CD14-positive monocyte (primary cell): Measurements from ENCODE around the gene NAP1L4. TPM values are rescaled to one million over a fixed set of nuclear protein-coding genes. Genes with fewer than 3 reads are reported as not detected.

Source experiments
- DNase-seq, 3 donors: peaks; one replicate each; pipeline ENCODE4 v3.0.0-alpha.2; 2011 to 2022
- H2AFZ ChIP-seq: 2 replicates; pipeline ENCODE4 v1.6.0; 2012; ENCODE audit warnings: mild to moderate bottlenecking, low read depth, low read length, inconsistent platforms; ENCODE audit not compliant: insufficient read depth, poor library complexity, severe bottlenecking
- H3K27ac ChIP-seq, 2 donors: 1 replicate in 1 of 2; 2 replicates in 1 of 2; pipeline ENCODE4 v1.5.1; 2012 to 2013; ENCODE audit warnings: low read length in 2 of 2, control low read depth in 1 of 2, inconsistent platforms in 1 of 2, low read depth in 1 of 2, mild to moderate bottlenecking in 1 of 2
- H3K27me3 ChIP-seq, 2 donors: one replicate each; pipeline versions ENCODE4 v1.6.0 to v1.6.1; 2011 to 2013; ENCODE audit warnings: low read length in 2 of 2; ENCODE audit not compliant: control insufficient read depth in 2 of 2, insufficient read depth in 2 of 2
- H3K36me3 ChIP-seq, 2 donors: replicated peaks in 1 of 2; 1 replicate in 1 of 2; 2 replicates in 1 of 2; pipeline versions ENCODE4 v1.5.1 to v1.6.1; 2012 to 2013; ENCODE audit warnings: low read length in 2 of 2, control low read depth in 1 of 2, inconsistent platforms in 1 of 2, mild to moderate bottlenecking in 1 of 2; ENCODE audit not compliant: insufficient read depth in 2 of 2, control insufficient read depth in 1 of 2
- H3K4me1 ChIP-seq, 2 donors: 1 replicate in 1 of 2; 2 replicates in 1 of 2; pipeline versions ENCODE4 v1.5.1 to v1.6.1; 2012 to 2013; ENCODE audit warnings: low read length in 2 of 2, control low read depth in 1 of 2, inconsistent platforms in 1 of 2, mild to moderate bottlenecking in 1 of 2, moderate library complexity in 1 of 2; ENCODE audit not compliant: insufficient read depth in 2 of 2, control insufficient read depth in 1 of 2
- H3K4me2 ChIP-seq: replicated peaks from 2 replicates; pipeline ENCODE3; 2012; ENCODE audit warnings: low read length, moderate library complexity, mild to moderate bottlenecking; ENCODE audit not compliant: poor library complexity, severe bottlenecking; ENCODE audit errors: extremely low read depth
- H3K4me3 ChIP-seq, 3 experiments: fragments of 200-600 bp in 1 of 3; sonication (generic) in 1 of 3; replicated peaks in 1 of 3; 1 replicate in 2 of 3; 2 replicates in 1 of 3; pipeline ENCODE4 v1.5.1; 2011 to 2013; ENCODE audit warnings: low read length in 3 of 3, mild to moderate bottlenecking in 3 of 3, control low read depth in 2 of 3, low read depth in 2 of 3, inconsistent platforms in 1 of 3, moderate library complexity in 1 of 3
- H3K79me2 ChIP-seq: 2 replicates; pipeline ENCODE4 v1.6.0; 2012; ENCODE audit warnings: mild to moderate bottlenecking, control low read depth, inconsistent platforms, low read length, moderate library complexity; ENCODE audit not compliant: insufficient read depth
- H3K9ac ChIP-seq: 2 replicates; pipeline ENCODE4 v1.6.0; 2017; ENCODE audit warnings: low read length, mild to moderate bottlenecking; ENCODE audit not compliant: insufficient read depth, poor library complexity, severe bottlenecking
- H3K9me3 ChIP-seq, 2 donors: replicated peaks in 1 of 2; 1 replicate in 1 of 2; 2 replicates in 1 of 2; pipeline versions ENCODE4 v1.5.1 to v1.6.1; 2012 to 2013; ENCODE audit warnings: low read length in 2 of 2, control low read depth in 1 of 2; ENCODE audit not compliant: control insufficient read depth in 1 of 2, insufficient read depth in 1 of 2
- H4K20me1 ChIP-seq: 2 replicates; pipeline ENCODE4 v1.6.0; 2012; ENCODE audit warnings: mild to moderate bottlenecking, low read length, control low read depth, moderate library complexity; ENCODE audit not compliant: insufficient read depth
- H3K27ac Mint-ChIP-seq, 7 donors: one replicate each; pipeline ENCODE4 v1.8.0; 2020; ENCODE audit warnings: mild to moderate bottlenecking in 7 of 7, mixed read lengths in 7 of 7, moderate library complexity in 6 of 7, inconsistent platforms in 2 of 7
- H3K27me3 Mint-ChIP-seq, 3 donors: one replicate each; pipeline ENCODE4 v1.8.0; 2021 to 2022; ENCODE audit warnings: low read depth in 3 of 3, mild to moderate bottlenecking in 3 of 3, mixed read lengths in 3 of 3, moderate library complexity in 3 of 3, inconsistent platforms in 1 of 3
- H3K36me3 Mint-ChIP-seq, 2 donors: one replicate each; pipeline ENCODE4 v1.8.0; 2020; ENCODE audit warnings: mixed read lengths in 2 of 2, inconsistent platforms in 1 of 2, mild to moderate bottlenecking in 1 of 2
- H3K4me1 Mint-ChIP-seq: one replicate; pipeline ENCODE4 v1.8.0; 2020; ENCODE audit warnings: mild to moderate bottlenecking, mixed read lengths
- H3K4me3 Mint-ChIP-seq, 2 donors: one replicate each; pipeline ENCODE4 v1.8.0; 2020; ENCODE audit warnings: mild to moderate bottlenecking in 2 of 2, mixed read lengths in 2 of 2, moderate library complexity in 1 of 2
- H3K9me3 Mint-ChIP-seq, 7 donors: one replicate each; pipeline ENCODE4 v1.8.0; 2020 to 2022; ENCODE audit warnings: mixed read lengths in 7 of 7, mild to moderate bottlenecking in 6 of 7, moderate library complexity in 6 of 7, inconsistent platforms in 2 of 7
- CTCF ChIP-seq: fragments of 200-600 bp; IDR thresholded peaks from one replicate; pipeline ENCODE4 v1.8.0; 2022; ENCODE audit warnings: antibody characterized with exemption, mild to moderate bottlenecking
- WGBS: methylation state at CpG from one replicate; pipeline ENCODE4 v1.1.5; 2013; ENCODE audit warnings: missing lambda C conversion rate; ENCODE audit not compliant: insufficient coverage; 5-methylcytosine and 5-hydroxymethylcytosine counted together
- intact Hi-C, 2 donors: fragments of 100-400 bp; cut with micrococcal nuclease; formaldehyde crosslinking; loops; one replicate each; pipeline versions ENCODE4 v1.15.0 to v1.15.1; 2023
- polyA plus RNA-seq, 3 donors: library from polyadenylated mRNA; depleted of rRNA in 1 of 3; unstranded in 2 of 3; stranded (reverse) in 1 of 3; fragments of 300-500 nt in 2 of 3; fragments of >200 nt in 1 of 3; fragmentation: Illumina TruSeq in 2 of 3; gene quantifications; 1 replicate in 2 of 3; 2 replicates in 1 of 3; pipeline ENCODE4 v1.2.3, GENCODE V29; 2012 to 2021

NAP1L4 gene
- polyA plus RNA-seq, 3 donors, result 42.1 to 44.9 (median 44.9) TPM

GRCh38 chr11:2910401-2910955, 81.7 kb downstream of the NAP1L4 start:
- peaks cover 0 to 4% of the 10 kb centered on the region in 2 donors for H3K9me3 ChIP-seq
- H3K27me3 ChIP-seq, result peaks cover 0 to 3% of the 10 kb centered on the region in 2 donors
- intact Hi-C loops, result no loop called here
- H3K36me3 Mint-ChIP-seq, result peaks cover 13 to 43% of the 10 kb centered on the region in 2 donors
- H3K4me2 ChIP-seq, result no peak overlapping the region
- no peaks in the 10 kb centered on the region for H3K79me2 ChIP-seq
- H3K9ac ChIP-seq, result no peak overlapping the region
- no peak overlapping the region for H3K27ac Mint-ChIP-seq
- no peak overlapping the region for H3K4me3 Mint-ChIP-seq
- DNase-seq, result no peak
- no peak overlapping the region for H2AFZ ChIP-seq
- peaks cover 19% of the 10 kb centered on the region for H4K20me1 ChIP-seq
- WGBS, result 87% methylated on average over 13 of the region's 13 CpGs
- H3K4me3 ChIP-seq, result no peak overlapping the region
- H3K4me1 ChIP-seq, result no peaks in the 10 kb centered on the region
- peaks cover 2 to 10% (median 8%) of the 10 kb centered on the region in 7 donors for H3K9me3 Mint-ChIP-seq
- no peaks in the 10 kb centered on the region for H3K36me3 ChIP-seq
- peaks cover 17 to 32% (median 20%) of the 10 kb centered on the region in 3 donors for H3K27me3 Mint-ChIP-seq
- H3K27ac ChIP-seq, result no peak overlapping the region
- peaks cover 15% of the 10 kb centered on the region for H3K4me1 Mint-ChIP-seq
- TF ChIP-seq CTCF, result no peak

GRCh38 chr11:2909133-2909902, 82.8 kb downstream of the NAP1L4 start:
- Histone ChIP-seq H3K9me3 (peaks cover 0 to 9% of the 10 kb centered on the region in 2 donors), H3K4me1 (no peaks in the 10 kb centered on the region), H3K27ac (no peak overlapping the region), H3K9ac (no peak overlapping the region), H2AFZ (no peak overlapping the region), H3K4me3 (no peak overlapping the region), H3K36me3 (no peaks in the 10 kb centered on the region), H4K20me1 (peaks cover 19% of the 10 kb centered on the region), H3K4me2 (no peak overlapping the region), H3K27me3 (no peaks in the 10 kb centered on the region), H3K79me2 (no peaks in the 10 kb centered on the region)
- DNase-seq, result no peak
- Mint-ChIP-seq H3K4me1 (peaks cover 19% of the 10 kb centered on the region), H3K36me3 (peaks cover 24 to 54% of the 10 kb centered on the region in 2 donors), H3K4me3 (no peak overlapping the region), H3K27me3 (peaks cover 12 to 27% (median 14%) of the 10 kb centered on the region in 3 donors), H3K9me3 (peaks cover 7 to 16% (median 14%) of the 10 kb centered on the region in 7 donors), H3K27ac (no peak overlapping the region)
- 71% methylated on average over 75 of the region's 78 CpGs for WGBS
- intact Hi-C loops, result no loop called here
- TF ChIP-seq CTCF, result no peak
